ENCODE results near the gene COQ5.
"Not testable (repeated sequence)": the region's sequence is repeated elsewhere in the genome, so short reads cannot be mapped to it uniquely, and the experiment has no call there.

COQ5 gene

GRCh38 chr12:120540445-120540844 lies 11.5 kb upstream of the COQ5 start:
- no peak overlapping the region for H3K9ac ChIP-seq (ENCODE audit: low read depth, low read length)
- H3K4me3 ChIP-seq (ENCODE audit: low read depth, low read length): no peak overlapping the region
- H3K36me3 ChIP-seq (ENCODE audit: control insufficient read depth, insufficient read depth, low read length): peaks cover 32% of the 10 kb centered on the region
- peaks cover 20% of the 10 kb centered on the region for H3K4me1 ChIP-seq (ENCODE audit: control insufficient read depth, insufficient read depth, low read length)
- H3K27ac ChIP-seq (ENCODE audit: low read depth, low read length): no peak overlapping the region
- no peaks in the 10 kb centered on the region for H3K9me3 ChIP-seq (ENCODE audit: control insufficient read depth, insufficient read depth, low read length)
- no peaks in the 10 kb centered on the region for H3K27me3 ChIP-seq (ENCODE audit: control insufficient read depth, insufficient read depth, low read length)

GRCh38 chr12:120539303-120539702 lies 10.3 kb upstream of the COQ5 start:
- Histone ChIP-seq H3K4me1 (ENCODE audit: control insufficient read depth, insufficient read depth, low read length) (peaks cover 20% of the 10 kb centered on the region), H3K36me3 (ENCODE audit: control insufficient read depth, insufficient read depth, low read length) (peaks cover 27% of the 10 kb centered on the region), H3K9me3 (ENCODE audit: control insufficient read depth, insufficient read depth, low read length) (no peaks in the 10 kb centered on the region), H3K27me3 (ENCODE audit: control insufficient read depth, insufficient read depth, low read length) (no peaks in the 10 kb centered on the region), H3K4me3 (ENCODE audit: low read depth, low read length) (no peak overlapping the region), H3K9ac (ENCODE audit: low read depth, low read length) (no peak overlapping the region), H3K27ac (ENCODE audit: low read depth, low read length) (no peak overlapping the region)

DNA sequence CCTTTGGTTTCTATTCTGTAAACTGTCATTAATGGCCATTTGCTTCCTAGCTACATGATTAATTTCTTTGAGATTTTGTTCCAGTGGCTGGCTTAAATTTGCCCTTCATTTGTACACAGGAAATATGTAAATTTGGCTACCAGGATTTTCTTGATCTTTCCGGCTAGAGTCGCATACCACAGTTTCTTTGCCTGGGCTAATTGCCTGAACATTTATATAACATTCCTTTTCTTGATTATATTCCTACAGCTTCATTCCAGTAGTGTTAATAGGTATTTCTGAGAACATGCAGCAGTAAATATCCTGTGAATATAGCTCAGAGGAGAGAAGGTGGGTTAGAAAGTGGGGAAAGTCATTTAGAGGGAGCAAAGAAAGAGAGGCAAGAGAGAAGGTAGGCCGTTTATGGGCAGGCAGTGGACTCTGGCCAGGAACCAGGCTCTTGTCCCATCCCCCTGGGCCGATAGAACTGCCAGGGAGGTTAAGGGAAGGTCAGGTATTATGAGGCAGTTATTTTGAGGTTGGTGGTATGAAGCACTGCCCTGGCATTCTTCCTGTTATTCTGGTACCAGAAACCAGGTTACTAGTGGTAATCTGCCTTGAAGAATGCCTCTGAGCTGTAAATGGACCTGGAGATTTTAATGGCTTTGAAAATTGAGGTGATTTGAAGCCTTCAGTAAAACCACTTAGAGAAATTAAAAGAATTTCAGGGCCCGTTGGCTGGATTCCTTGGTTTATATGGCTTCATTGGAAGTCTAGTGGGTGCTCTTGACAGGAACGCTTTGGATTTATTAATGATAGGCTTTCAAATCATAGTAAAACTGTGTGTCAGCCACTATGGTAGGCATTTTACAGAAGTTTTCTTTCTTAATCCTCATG lies 9.6 kb upstream of the COQ5 start:
- H3K9ac ChIP-seq (ENCODE audit: low read depth, low read length): no peak overlapping the region
- H3K9me3 ChIP-seq (ENCODE audit: control insufficient read depth, insufficient read depth, low read length): no peaks in the 10 kb centered on the region
- no peaks in the 10 kb centered on the region for H3K27me3 ChIP-seq (ENCODE audit: control insufficient read depth, insufficient read depth, low read length)
- H3K4me3 ChIP-seq (ENCODE audit: low read depth, low read length): no peak overlapping the region
- H3K4me1 ChIP-seq (ENCODE audit: control insufficient read depth, insufficient read depth, low read length): peaks cover 20% of the 10 kb centered on the region
- peaks cover 27% of the 10 kb centered on the region for H3K36me3 ChIP-seq (ENCODE audit: control insufficient read depth, insufficient read depth, low read length)
- H3K27ac ChIP-seq (ENCODE audit: low read depth, low read length): peak overlapping the region; percentile 11

GRCh38 chr12:120537856-120538220 lies 8.9 kb upstream of the COQ5 start:
- H3K4me1 ChIP-seq (ENCODE audit: control insufficient read depth, insufficient read depth, low read length): peaks cover 20% of the 10 kb centered on the region
- H3K4me3 ChIP-seq (ENCODE audit: low read depth, low read length): no peak overlapping the region
- H3K9me3 ChIP-seq (ENCODE audit: control insufficient read depth, insufficient read depth, low read length): no peaks in the 10 kb centered on the region
- H3K9ac ChIP-seq (ENCODE audit: low read depth, low read length): 0 out of 2 replicates have a peak overlapping the region, but pooled peaks have one; percentile 11
- no peaks in the 10 kb centered on the region for H3K27me3 ChIP-seq (ENCODE audit: control insufficient read depth, insufficient read depth, low read length)
- peak overlapping the region; percentile 11 for H3K27ac ChIP-seq (ENCODE audit: low read depth, low read length)
- H3K36me3 ChIP-seq (ENCODE audit: control insufficient read depth, insufficient read depth, low read length): peaks cover 27% of the 10 kb centered on the region

GRCh38 chr12:120536064-120536791 lies 7.3 kb upstream of the COQ5 start:
- Histone ChIP-seq H3K9me3 (ENCODE audit: control insufficient read depth, insufficient read depth, low read length) (no peaks in the 10 kb centered on the region), H3K36me3 (ENCODE audit: control insufficient read depth, insufficient read depth, low read length) (peaks cover 27% of the 10 kb centered on the region), H3K27me3 (ENCODE audit: control insufficient read depth, insufficient read depth, low read length) (no peaks in the 10 kb centered on the region), H3K9ac (ENCODE audit: low read depth, low read length) (no peak overlapping the region), H3K4me3 (ENCODE audit: low read depth, low read length) (peak overlapping the region; percentile 75), H3K4me1 (ENCODE audit: control insufficient read depth, insufficient read depth, low read length) (peaks cover 20% of the 10 kb centered on the region), H3K27ac (ENCODE audit: low read depth, low read length) (no peak overlapping the region)

DNA sequence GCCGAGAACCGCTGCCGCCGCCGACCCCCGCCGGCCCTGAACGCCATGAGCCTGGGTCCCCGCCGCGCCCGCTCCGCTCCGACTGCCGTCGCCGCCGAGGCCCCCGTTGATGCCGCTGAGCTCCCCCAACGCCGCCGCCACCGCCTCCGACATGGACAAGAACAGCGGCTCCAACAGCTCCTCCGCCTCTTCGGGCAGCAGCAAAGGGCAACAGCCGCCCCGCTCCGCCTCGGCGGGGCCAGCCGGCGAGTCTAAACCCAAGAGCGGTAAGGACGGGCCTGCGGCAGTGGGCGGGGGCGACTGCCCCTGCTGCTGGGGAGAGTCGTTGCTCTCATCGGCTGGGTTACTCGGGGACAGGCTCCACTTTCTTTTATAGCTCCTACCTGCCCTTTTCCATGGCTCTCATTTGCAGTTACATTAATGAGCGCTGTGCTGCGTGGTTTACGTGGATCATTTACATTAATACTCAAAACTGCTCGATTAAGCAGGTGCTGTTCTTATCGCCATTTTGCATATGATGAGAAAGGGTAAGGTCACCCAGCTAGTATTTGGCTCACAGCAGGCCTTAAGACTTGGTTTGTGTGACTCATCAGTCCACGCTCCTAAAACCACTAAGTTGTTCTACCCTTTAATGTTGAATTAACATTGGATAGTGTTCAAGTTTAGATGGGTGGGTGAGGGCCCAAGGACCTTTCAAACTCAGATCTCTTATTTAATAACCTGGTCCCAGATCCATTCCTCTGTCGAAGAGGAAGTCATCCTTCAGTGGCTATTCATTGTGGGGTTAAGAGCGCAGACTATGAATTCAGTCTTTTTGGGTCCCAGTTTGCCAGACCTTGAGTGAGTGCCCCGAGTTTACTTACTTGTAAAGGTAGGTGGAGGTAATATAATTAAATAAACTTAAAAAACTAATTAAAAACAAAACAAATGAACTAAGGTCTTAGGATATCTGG lies 6.0 kb upstream of the COQ5 start:
- Histone ChIP-seq H3K4me1 (ENCODE audit: control insufficient read depth, insufficient read depth, low read length) (peaks cover 21% of the 10 kb centered on the region), H3K9me3 (ENCODE audit: control insufficient read depth, insufficient read depth, low read length) (no peaks in the 10 kb centered on the region), H3K27ac (ENCODE audit: low read depth, low read length) (peak overlapping the region; percentile 86), H3K27me3 (ENCODE audit: control insufficient read depth, insufficient read depth, low read length) (no peaks in the 10 kb centered on the region), H3K9ac (ENCODE audit: low read depth, low read length) (peak overlapping the region; percentile 75), H3K36me3 (ENCODE audit: control insufficient read depth, insufficient read depth, low read length) (peaks cover 24% of the 10 kb centered on the region), H3K4me3 (ENCODE audit: low read depth, low read length) (peak overlapping the region; percentile 75)

DNA sequence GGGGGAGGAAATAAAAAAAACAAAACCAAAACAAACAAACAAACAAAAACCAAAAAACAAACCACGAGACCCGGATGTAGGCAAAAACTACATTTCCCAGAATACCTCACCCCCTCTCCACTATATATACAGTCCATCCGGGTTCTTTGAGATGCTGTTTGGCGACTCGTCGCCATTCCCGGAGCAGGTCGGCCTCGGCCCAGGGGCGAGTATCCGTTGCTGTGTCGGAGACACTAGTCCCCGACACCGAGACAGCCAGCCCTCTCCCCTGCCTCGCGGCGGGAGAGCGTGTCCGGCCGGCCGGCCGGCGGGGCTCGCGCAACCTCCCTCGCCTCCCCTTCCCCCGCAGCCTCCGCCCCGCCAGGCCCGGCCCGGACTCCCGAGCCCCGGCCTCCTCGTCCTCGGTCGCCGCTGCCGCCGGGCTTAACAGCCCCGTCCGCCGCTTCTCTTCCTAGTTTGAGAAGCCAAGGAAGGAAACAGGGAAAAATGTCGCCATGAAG lies 5.3 kb upstream of the COQ5 start, which contains the start of gene RNF10:
Gene RNF10, plus strand, starts transcription at position 154 of the 500 bp plus-strand sequence. CDS start 456 bp downstream, outside the sequence.
- Histone ChIP-seq H3K4me3 (ENCODE audit: low read depth, low read length) (peak within 1 kb of the TSS; percentile 75), H3K4me1 (ENCODE audit: control insufficient read depth, insufficient read depth, low read length) (peaks cover 28% of the 10 kb centered on the region), H3K9me3 (ENCODE audit: control insufficient read depth, insufficient read depth, low read length) (no peaks in the 10 kb centered on the region), H3K9ac (ENCODE audit: low read depth, low read length) (peak within 1 kb of the TSS; percentile 75), H3K27me3 (ENCODE audit: control insufficient read depth, insufficient read depth, low read length) (no peaks in the 10 kb centered on the region), H3K36me3 (ENCODE audit: control insufficient read depth, insufficient read depth, low read length) (peaks cover 20% of the 10 kb centered on the region), H3K27ac (ENCODE audit: low read depth, low read length) (peak within 1 kb of the TSS; percentile 86)

- H3K9me3 ChIP-seq (ENCODE audit: control insufficient read depth, insufficient read depth, low read length): no peaks in the 10 kb centered on the region
- H3K27me3 ChIP-seq (ENCODE audit: control insufficient read depth, insufficient read depth, low read length): no peaks in the 10 kb centered on the region
- H3K36me3 ChIP-seq (ENCODE audit: control insufficient read depth, insufficient read depth, low read length): peaks cover 14% of the 10 kb centered on the region
- H3K4me1 ChIP-seq (ENCODE audit: control insufficient read depth, insufficient read depth, low read length): peaks cover 25% of the 10 kb centered on the region
- no peak overlapping the region for H3K4me3 ChIP-seq (ENCODE audit: low read depth, low read length)
- no peak overlapping the region for H3K9ac ChIP-seq (ENCODE audit: low read depth, low read length)
- no peak overlapping the region for H3K27ac ChIP-seq (ENCODE audit: low read depth, low read length)
Measured at GRCh38 chr12:120532701-120533238, 3.8 kb upstream of the COQ5 start.

GRCh38 chr12:120530418-120530761 lies 1.4 kb upstream of the COQ5 start:
- not testable (repeated sequence) for H3K4me3 ChIP-seq (ENCODE audit: low read depth, low read length); H3K27me3 ChIP-seq (ENCODE audit: control insufficient read depth, insufficient read depth, low read length); H3K27ac ChIP-seq (ENCODE audit: low read depth, low read length); H3K36me3 ChIP-seq (ENCODE audit: control insufficient read depth, insufficient read depth, low read length); H3K9ac ChIP-seq (ENCODE audit: low read depth, low read length); H3K9me3 ChIP-seq (ENCODE audit: control insufficient read depth, insufficient read depth, low read length); H3K4me1 ChIP-seq (ENCODE audit: control insufficient read depth, insufficient read depth, low read length)

- H3K4me1 ChIP-seq (ENCODE audit: control insufficient read depth, insufficient read depth, low read length): peaks cover 10% of the 10 kb centered on the region
- no peaks in the 10 kb centered on the region for H3K9me3 ChIP-seq (ENCODE audit: control insufficient read depth, insufficient read depth, low read length)
- H3K9ac ChIP-seq (ENCODE audit: low read depth, low read length): peak overlapping the region; percentile 92
- H3K36me3 ChIP-seq (ENCODE audit: control insufficient read depth, insufficient read depth, low read length): no peaks in the 10 kb centered on the region
- no peaks in the 10 kb centered on the region for H3K27me3 ChIP-seq (ENCODE audit: control insufficient read depth, insufficient read depth, low read length)
- peak overlapping the region; percentile 94 for H3K4me3 ChIP-seq (ENCODE audit: low read depth, low read length)
- H3K27ac ChIP-seq (ENCODE audit: low read depth, low read length): peak overlapping the region; percentile 96
Measured at GRCh38 chr12:120529641-120530417, 871 bp upstream of the COQ5 start.
